RWPE1 (cell line): ENCODE results near the gene OPTC.
A peak's percentile ranks its signal among the peaks of the same experiment; 100 is the strongest.

Experiments used
- CTCF ChIA-PET: fragments of 350-600 bp; sonication (Branson Sonifier 250); formaldehyde crosslinking; extraction: SDS; loops from one replicate; lab custom pipeline; 2021; lab: Yijun Ruan, JAX
- POLR2A ChIA-PET: fragments of 400-600 bp; formaldehyde crosslinking; extraction: SDS; loops from one replicate; lab custom pipeline; 2020; ENCODE audit warnings: antibody characterized with exemption; ENCODE audit not compliant: low non-redundant PET; lab: Yijun Ruan, JAX
- DNase-seq: peaks from one replicate; pipeline ENCODE4 v3.0.0; 2012; ENCODE audit warnings: low spot score
- H3K27ac ChIP-seq: fragments of 450-650 bp; 2 replicates; pipeline ENCODE4 v1.5.1; 2017
- TF ChIP-seq, protein P1 (sequence below): fragments of 450-650 bp; conservative IDR thresholded peaks from 2 replicates; pipeline ENCODE4 v1.5.1; 2017; ENCODE audit warnings: low read depth, mild to moderate bottlenecking

OPTC gene

GRCh38 chr1:203500279-203500678, 6.3 kb downstream of the OPTC start:
- ChIA-PET POLR2A (no interaction called here), CTCF (interaction anchor here (0.5 kb wide), 1 partner anchor 231 kb away, joined by 4 read pairs; no protein-coding TSS in a partner anchor)
- TF ChIP-seq, protein P1, sequence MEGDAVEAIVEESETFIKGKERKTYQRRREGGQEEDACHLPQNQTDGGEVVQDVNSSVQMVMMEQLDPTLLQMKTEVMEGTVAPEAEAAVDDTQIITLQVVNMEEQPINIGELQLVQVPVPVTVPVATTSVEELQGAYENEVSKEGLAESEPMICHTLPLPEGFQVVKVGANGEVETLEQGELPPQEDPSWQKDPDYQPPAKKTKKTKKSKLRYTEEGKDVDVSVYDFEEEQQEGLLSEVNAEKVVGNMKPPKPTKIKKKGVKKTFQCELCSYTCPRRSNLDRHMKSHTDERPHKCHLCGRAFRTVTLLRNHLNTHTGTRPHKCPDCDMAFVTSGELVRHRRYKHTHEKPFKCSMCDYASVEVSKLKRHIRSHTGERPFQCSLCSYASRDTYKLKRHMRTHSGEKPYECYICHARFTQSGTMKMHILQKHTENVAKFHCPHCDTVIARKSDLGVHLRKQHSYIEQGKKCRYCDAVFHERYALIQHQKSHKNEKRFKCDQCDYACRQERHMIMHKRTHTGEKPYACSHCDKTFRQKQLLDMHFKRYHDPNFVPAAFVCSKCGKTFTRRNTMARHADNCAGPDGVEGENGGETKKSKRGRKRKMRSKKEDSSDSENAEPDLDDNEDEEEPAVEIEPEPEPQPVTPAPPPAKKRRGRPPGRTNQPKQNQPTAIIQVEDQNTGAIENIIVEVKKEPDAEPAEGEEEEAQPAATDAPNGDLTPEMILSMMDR: no peak
- H3K27ac ChIP-seq: no peak overlapping the region
- no peak for DNase-seq

- DNase-seq: no peak
- CTCF ChIA-PET: interaction anchor here (0.6 to 4.0 kb wide), 19 partner anchors 14 to 237 kb away, joined by 3 to 64 read pairs (median 4); partner anchors contain the start of gene ATP2B4
- H3K27ac ChIP-seq: no peak overlapping the region
- POLR2A ChIA-PET: no interaction called here
- TF ChIP-seq, protein P1: no peak
Observed at GRCh38 chr1:203503836-203504235, 9.9 kb downstream of the OPTC start.

DNA sequence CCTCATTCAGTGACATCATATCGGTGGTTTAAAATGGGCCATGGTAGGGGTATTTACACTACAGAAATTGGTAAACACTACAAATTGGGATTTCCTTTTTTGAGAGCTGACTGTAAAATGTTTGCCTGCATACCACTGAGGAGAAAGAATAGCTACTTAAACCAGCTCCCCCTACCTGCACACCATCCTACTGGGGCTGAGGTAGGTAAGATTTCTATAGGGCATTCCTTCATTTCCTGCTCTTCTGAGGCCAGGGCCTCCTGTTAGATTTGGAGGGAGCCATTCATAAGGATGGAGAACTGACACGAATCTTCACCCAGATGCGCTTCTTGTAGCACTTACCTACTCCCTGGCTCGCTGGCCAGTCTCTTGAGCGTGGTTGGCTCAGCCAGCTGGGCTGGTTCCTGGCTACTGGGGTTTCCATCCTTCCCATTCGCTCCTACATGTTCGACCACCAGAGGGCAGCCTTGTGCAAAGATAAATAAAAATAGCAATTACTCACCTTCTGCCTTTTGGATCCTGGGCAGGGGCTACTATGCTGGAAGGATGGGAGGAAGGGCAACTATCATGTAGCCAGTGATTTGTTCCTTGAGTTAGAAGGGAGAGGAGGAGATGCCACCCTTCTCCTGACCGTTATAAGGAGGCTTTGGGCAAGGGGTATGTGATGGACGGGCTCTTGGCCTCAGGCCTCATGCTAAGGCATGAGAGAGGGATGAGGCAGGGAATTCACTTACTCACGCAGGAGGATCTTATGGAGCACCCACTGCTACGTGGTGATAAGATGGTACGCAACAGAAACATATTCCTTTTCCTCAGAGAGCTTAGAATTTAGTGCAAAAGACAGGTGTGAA, 10.7 kb downstream of the OPTC start:
- ChIA-PET CTCF (interaction anchor here (0.5 to 4.0 kb wide), 31 partner anchors 17 to 239 kb away, joined by 3 to 64 read pairs (median 4); partner anchors contain the start of genes ATP2B4 and PRELP), POLR2A (no interaction called here)
- TF ChIP-seq, protein P1: peak; percentile 79

DNA sequence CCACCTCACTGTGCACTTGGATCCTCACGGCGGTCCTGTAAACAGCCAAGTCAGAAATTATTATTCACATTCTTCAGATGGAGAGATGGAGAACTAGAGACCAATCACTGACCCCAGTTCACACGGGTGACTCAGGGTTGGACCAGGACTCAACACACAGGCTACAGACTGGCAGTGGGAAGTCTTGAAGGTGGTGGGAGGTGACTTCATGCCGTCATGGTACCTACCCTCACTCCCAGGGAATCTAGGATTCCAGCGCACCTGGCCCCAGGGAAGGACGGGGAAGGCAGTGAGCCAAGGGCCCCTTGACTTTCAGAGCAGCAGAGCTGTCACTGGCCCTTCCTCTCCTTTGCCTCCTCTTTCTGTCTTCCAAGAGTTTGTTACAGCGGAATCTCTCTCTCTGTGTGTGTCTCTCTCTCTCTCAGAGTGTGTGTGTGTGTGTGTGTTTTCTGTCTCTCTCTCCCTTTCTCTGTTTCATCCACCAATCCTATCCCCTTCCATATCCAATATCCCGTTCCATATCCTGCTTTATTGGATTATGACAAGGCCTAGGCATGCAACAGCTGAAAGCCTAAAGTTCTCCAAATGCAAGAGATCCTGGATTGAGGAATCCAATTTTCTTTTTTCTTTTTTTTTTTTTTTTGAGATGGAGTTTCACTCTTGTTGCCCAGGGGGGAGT, 11.7 kb downstream of the OPTC start:
- no peak overlapping the region for H3K27ac ChIP-seq
- DNase-seq: no peak
- TF ChIP-seq, protein P1: no peak
- POLR2A ChIA-PET: interaction anchor here (0.6 kb wide), 1 partner anchor 12 kb away, joined by 4 read pairs; the partner anchor contains the start of gene OPTC
- CTCF ChIA-PET: interaction anchor here (0.5 to 4.0 kb wide), 13 partner anchors 18 to 335 kb away, joined by 3 to 64 read pairs (median 5); partner anchors contain the start of gene ATP2B4

More for the DNA sequence above, 10.7 kb downstream of the OPTC start:
- H3K27ac ChIP-seq: no peak overlapping the region
- peak; percentile 93 for DNase-seq

DNA sequence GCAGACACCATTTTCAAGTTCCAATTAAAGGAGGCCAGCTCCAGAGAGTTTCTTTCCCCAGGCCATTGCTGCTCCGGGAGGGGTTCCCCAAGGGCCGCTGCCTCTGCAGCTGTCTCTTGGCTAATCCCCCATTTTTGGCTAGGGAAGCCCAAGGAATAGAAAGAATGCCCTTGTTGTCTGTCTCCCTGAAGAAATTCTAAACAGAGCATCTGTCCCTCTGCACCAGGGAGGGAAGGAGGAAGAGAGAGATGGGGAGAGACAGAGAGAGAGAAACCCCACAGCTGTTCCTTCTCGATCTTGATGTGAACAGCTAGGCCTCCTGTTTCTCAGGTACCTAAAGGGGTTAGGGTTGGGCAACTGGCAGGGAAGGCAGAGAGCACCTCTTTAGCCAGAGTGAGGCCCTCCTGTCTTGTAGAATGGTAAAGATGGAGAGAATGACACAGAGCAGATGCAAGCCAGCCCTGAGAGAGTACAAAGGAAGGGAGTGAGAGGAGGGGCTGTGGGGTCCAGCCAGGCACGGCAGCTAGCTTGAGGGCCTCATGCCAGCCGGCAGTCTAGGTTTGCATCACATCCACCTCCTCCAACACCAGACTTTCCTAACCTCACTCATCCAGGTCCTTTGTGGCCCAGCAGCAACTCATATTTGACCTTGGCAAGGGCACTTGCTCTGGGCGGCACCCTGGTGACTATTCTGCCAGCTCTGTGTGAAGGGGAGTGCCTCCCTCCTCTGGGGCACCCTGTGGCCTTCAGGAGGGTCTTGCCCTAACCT, 13.1 kb downstream of the OPTC start:
- ChIA-PET POLR2A (interaction anchor here (0.6 kb wide), 1 partner anchor 308 kb away, joined by 7 read pairs; no protein-coding TSS in a partner anchor), CTCF (interaction anchor here (0.7 to 2.7 kb wide), 4 partner anchors 11 to 195 kb away, joined by 3 to 21 read pairs (median 6); partner anchors contain the start of gene ATP2B4)
- peak overlapping the region; percentile 65 for H3K27ac ChIP-seq
- TF ChIP-seq, protein P1: no peak
- DNase-seq: no peak
